ACC112 (cell line): ENCODE data around the gene THOC3.
"Not testable (repeated sequence)": the region's sequence is repeated elsewhere in the genome, so short reads cannot be mapped to it uniquely, and the experiment has no call there.

Source experiments
- H2AFZ ChIP-seq: fragments of 200-600 bp; sonication (generic); one replicate; pipeline ENCODE4 v1.6.0; 2017; ENCODE audit warnings: antibody characterized with exemption, low read length; ENCODE audit not compliant: unreplicated experiment
- H3K27ac ChIP-seq: fragments of 200-600 bp; sonication (generic); 2 replicates; pipeline ENCODE4 v1.5.1; 2014; ENCODE audit warnings: low read depth, mild to moderate bottlenecking, antibody characterized with exemption, low read length, moderate library complexity
- H3K27me3 ChIP-seq: fragments of 200-600 bp; sonication (generic); 2 replicates; pipeline ENCODE4 v1.6.1; 2014; ENCODE audit warnings: mild to moderate bottlenecking, antibody characterized with exemption, low read length, moderate library complexity, mixed read lengths; ENCODE audit not compliant: insufficient read depth
- H3K36me3 ChIP-seq: fragments of 200-600 bp; sonication (generic); 2 replicates; pipeline ENCODE4 v1.6.1; 2016; ENCODE audit warnings: mild to moderate bottlenecking, antibody characterized with exemption, low read length, moderate library complexity, mixed read lengths; ENCODE audit not compliant: insufficient read depth
- H3K4me1 ChIP-seq: fragments of 200-600 bp; sonication (generic); one replicate; pipeline ENCODE4 v1.6.1; 2016; ENCODE audit warnings: low read length, mixed read lengths; ENCODE audit not compliant: insufficient read depth, unreplicated experiment, control insufficient read depth
- H3K4me3 ChIP-seq: fragments of 200-600 bp; sonication (generic); 2 replicates; pipeline ENCODE4 v1.5.1; 2014; ENCODE audit warnings: mild to moderate bottlenecking, low read depth, low read length
- H3K79me2 ChIP-seq: fragments of 200-600 bp; sonication (generic); one replicate; pipeline ENCODE4 v1.6.0; 2016; ENCODE audit warnings: low read length; ENCODE audit not compliant: control insufficient read depth, unreplicated experiment, insufficient read depth

The THOC3 gene, protein sequence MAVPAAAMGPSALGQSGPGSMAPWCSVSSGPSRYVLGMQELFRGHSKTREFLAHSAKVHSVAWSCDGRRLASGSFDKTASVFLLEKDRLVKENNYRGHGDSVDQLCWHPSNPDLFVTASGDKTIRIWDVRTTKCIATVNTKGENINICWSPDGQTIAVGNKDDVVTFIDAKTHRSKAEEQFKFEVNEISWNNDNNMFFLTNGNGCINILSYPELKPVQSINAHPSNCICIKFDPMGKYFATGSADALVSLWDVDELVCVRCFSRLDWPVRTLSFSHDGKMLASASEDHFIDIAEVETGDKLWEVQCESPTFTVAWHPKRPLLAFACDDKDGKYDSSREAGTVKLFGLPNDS

DNA sequence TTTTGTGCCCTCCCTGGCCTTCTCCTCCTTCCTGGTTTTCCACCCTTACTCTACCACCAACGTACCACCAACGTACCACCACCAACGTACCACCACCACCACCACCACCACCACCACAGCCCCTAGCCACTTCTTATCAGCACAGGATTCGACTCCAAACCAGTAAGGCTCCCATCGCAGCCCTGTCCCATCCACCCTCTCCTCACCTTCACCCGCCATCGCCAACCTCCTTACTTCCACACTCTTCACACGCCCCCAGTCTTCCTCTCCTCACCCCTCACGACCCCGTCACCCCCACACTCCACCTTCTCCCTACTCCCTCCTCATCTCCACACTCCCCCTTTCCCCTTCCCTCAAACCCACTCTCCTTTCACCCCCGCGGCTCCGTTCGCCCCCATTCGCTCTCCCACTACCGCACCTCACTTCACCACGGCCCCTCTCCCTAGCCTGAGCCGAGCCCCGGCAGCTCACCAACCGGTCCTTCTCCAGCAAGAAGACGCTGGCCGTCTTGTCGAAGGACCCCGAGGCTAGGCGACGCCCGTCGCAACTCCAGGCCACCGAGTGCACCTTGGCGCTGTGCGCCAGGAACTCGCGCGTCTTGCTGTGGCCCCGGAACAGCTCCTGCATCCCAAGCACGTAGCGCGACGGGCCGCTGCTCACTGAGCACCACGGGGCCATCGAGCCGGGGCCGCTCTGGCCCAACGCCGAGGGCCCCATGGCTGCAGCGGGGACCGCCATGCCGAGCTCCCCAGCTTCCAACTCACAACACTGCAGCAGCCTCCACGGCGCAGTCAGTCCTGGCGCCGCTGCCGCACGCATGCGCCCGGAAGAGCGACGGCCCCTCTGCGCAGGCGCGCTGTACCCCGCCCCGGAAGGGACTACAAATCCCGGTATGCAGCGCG lies at the start of gene THOC3:
Gene THOC3 (minus strand): TSS at position 845 of the 902 bp plus-strand sequence. CDS start 107 bp downstream, at position 738.
- H3K4me3 ChIP-seq: peak within 1 kb of the TSS; percentile 83
- not testable (repeated sequence) for H2AFZ ChIP-seq, H3K27ac ChIP-seq

DNA sequence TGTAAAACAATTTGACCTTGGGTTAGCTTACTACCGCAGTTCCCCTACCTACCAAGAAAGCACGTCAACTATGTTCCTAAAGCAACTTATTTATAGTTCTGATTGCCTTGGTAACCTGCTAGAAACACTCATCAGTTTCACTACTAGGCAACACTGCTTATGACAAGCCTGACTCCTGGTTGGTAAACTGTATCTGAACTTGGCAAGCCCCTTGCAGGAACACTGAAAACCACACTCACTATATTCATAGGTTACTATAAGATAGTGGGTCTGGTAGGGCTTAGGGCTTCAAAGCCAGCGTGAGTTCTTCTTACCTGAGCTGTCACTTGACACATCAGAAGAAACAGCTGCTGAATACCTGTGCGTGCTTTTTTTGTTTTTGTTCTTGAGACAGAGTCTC lies 49.2 kb upstream of the THOC3 start:
- not testable (repeated sequence) for H3K27me3 ChIP-seq, H3K79me2 ChIP-seq, H3K27ac ChIP-seq

More for the DNA sequence above, at the start of gene THOC3:
- not testable (repeated sequence) for H3K79me2 ChIP-seq, H3K36me3 ChIP-seq, H3K4me1 ChIP-seq, H3K27me3 ChIP-seq

DNA sequence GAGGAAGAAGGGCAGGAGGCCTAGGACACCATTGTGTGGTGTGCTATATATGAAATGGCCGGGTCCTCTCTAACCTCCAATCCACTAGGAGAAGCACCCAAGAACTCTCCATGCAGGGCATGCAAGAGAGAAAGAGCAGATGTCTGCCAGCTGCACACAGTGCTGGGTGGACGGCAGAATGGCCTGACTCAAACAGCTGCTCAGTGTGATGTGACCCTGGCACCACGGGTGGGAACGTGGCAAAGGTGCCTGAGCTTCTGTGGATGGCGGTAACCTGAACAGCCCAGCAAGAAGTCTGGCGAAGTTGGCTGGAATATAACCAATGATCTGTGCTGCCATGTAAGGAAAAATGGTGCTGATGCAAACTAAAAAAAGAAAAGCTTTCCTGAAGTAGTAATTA lies 46.2 kb upstream of the THOC3 start:
- H3K4me1 ChIP-seq, H3K27ac ChIP-seq, H3K27me3 ChIP-seq, H3K79me2 ChIP-seq, H2AFZ ChIP-seq, H3K4me3 ChIP-seq, H3K36me3 ChIP-seq: not testable (repeated sequence)

More for the DNA sequence above, 49.2 kb upstream of the THOC3 start:
- not testable (repeated sequence) for H3K4me3 ChIP-seq, H2AFZ ChIP-seq, H3K36me3 ChIP-seq, H3K4me1 ChIP-seq

- H3K27me3 ChIP-seq, H3K4me3 ChIP-seq, H3K36me3 ChIP-seq, H2AFZ ChIP-seq, H3K4me1 ChIP-seq, H3K27ac ChIP-seq, H3K79me2 ChIP-seq: not testable (repeated sequence)
These were observed 43.0 kb upstream of the THOC3 start for GRCh38 chr5:176011088-176011487.

DNA sequence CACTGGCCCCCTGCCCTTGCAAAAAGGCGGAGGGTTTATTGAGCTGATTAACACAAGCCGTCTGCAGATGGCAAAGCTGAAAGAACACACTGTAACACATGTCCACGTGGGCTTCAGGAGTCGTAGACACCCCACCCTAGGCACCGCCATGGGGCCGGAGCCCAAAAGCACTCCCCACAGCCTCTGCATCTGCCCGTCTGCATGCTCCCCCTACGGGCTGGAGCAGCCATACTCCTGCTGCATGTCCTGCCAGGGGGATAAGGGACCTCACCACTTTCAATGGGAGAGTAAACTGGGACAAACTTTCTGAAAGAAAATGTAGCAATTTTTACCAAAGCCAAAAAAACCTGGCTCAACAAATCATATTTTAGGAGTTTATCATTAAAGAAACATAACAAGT lies 42.1 kb upstream of the THOC3 start:
- H3K79me2 ChIP-seq, H3K27ac ChIP-seq, H3K36me3 ChIP-seq, H2AFZ ChIP-seq, H3K4me3 ChIP-seq, H3K4me1 ChIP-seq, H3K27me3 ChIP-seq: not testable (repeated sequence)

GRCh38 chr5:176007220-176007619 lies 39.1 kb upstream of the THOC3 start:
- not testable (repeated sequence) for H3K27me3 ChIP-seq, H3K27ac ChIP-seq, H3K36me3 ChIP-seq, H2AFZ ChIP-seq, H3K79me2 ChIP-seq, H3K4me1 ChIP-seq, H3K4me3 ChIP-seq

- H2AFZ ChIP-seq, H3K4me3 ChIP-seq, H3K79me2 ChIP-seq, H3K36me3 ChIP-seq, H3K4me1 ChIP-seq, H3K27me3 ChIP-seq, H3K27ac ChIP-seq: not testable (repeated sequence)
These were observed 38.7 kb upstream of the THOC3 start for GRCh38 chr5:176006819-176007218.

- not testable (repeated sequence) for H3K4me3 ChIP-seq, H2AFZ ChIP-seq, H3K27ac ChIP-seq, H3K27me3 ChIP-seq, H3K79me2 ChIP-seq, H3K4me1 ChIP-seq, H3K36me3 ChIP-seq
These were observed 29.9 kb upstream of the THOC3 start for GRCh38 chr5:175997979-175998378.

DNA sequence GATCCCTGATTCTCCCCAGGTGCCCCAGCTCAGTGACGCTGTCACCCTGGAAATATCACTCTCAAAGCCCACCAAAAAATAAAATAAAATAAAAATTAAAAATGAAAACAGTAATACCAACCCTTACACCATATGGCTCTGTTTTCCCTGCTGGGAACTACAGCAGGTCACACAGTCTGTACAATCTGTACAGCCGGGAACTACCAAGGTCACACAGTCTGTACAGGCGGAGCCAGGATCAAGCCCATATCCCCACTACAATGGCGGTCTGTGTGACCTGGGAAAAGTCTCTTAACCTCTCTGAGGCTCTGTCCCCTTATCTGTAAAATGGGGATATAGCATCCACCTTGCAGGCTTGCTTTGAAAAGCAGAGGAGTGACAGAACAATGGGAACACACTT lies 29.4 kb upstream of the THOC3 start:
- H3K27ac ChIP-seq, H3K36me3 ChIP-seq, H3K27me3 ChIP-seq, H2AFZ ChIP-seq, H3K4me1 ChIP-seq, H3K79me2 ChIP-seq, H3K4me3 ChIP-seq: not testable (repeated sequence)

GRCh38 chr5:175996791-175997190 lies 28.7 kb upstream of the THOC3 start:
- not testable (repeated sequence) for H3K36me3 ChIP-seq, H3K27ac ChIP-seq, H3K27me3 ChIP-seq, H3K4me1 ChIP-seq, H3K79me2 ChIP-seq, H2AFZ ChIP-seq, H3K4me3 ChIP-seq

DNA sequence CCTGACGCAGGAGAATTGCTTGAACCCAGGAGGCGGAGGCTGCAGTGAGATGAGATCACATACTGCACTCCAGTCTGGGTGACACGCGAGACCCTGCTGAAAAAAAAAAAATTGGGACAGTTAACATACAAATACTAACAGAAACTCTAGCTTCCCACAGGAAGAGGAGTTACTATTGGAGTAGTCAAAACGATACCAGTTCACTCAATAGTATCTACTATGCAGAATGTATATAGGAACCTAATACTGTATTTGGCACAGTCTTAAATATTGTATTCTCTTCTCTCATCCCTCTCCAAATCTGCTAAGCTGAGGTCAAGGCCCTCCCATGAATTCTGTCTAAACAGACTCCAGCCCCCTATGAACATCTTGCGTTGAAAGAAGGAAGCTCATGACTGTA lies 27.4 kb upstream of the THOC3 start:
- not testable (repeated sequence) for H3K4me3 ChIP-seq, H2AFZ ChIP-seq, H3K27ac ChIP-seq, H3K36me3 ChIP-seq, H3K27me3 ChIP-seq, H3K79me2 ChIP-seq, H3K4me1 ChIP-seq
